Measurements from ENCODE around the gene WNT5B.
"Not testable (repeated sequence)": the region's sequence is repeated elsewhere in the genome, so short reads cannot be mapped to it uniquely, and the experiment has no call there.

WNT5B gene

GRCh38 chr12:1602706-1603105, 26.3 kb upstream of the WNT5B start:
- not testable (repeated sequence) for DNase-seq

DNA sequence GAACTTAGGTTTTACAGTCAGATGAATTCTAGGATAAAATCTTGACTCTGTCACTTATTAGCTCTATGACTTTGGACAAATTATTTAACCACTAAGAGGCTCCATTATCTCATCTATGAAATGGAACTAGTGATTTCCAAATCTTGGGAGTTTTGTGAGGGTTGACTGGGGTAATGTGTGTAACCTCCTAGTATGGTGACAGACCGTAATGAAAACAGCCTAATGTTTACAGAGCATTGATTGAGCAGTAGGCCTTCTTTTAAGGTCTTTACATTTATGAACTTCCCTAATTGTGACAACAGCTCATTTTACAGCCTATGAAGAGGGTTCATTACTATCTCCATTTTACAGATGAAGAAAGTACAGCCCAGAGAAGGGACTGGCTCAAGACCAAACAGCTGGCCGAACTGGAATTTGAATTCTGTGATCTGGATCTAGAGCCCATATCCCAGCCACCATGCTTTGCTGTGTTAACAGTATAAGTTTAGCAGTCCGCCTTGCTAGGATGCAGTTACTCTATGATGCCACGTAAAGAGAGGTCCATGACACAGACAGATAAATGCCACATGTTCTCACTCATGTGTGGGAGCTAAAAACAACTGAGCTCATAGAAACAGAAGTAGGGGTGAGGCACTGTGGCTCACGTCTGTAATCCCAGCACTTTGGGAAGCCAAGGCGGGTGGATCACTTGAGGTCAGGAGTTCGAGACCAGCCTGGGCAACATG, 25.6 kb upstream of the WNT5B start:
- DNase-seq: no peak

- DNase-seq: no peak
Observed at GRCh38 chr12:1604464-1604863, 24.6 kb upstream of the WNT5B start.

GRCh38 chr12:1605129-1606020, 23.7 kb upstream of the WNT5B start:
- DNase-seq: peak; percentile 76

DNA sequence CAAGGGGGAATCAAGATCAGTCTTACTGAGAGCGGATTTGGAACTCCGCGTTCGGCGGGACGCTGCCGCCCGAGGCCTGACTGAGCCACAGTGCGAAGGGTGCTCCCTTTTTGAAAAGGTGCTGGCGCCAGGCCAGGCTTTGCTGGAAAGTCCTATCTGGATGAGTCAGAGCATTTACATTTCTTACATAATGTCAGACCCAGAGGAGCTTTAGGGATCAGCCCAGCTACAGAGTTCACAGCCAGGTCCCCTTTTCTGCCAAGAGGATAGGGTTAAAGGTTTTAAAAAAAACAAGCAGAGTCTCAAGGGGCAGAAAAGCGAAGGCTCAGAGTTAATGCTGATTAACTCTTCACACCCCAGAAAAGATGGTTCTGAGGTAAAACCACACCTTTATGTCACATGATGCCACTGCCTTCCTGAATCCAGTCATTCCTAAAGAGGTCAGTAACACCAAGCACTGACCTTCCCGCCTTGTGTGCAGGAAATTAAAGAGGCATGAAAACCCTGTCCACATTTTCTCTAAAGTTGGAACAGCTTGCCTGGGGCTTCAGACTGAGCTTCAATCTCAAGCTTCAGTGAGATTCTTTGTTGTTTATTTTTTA, 22.9 kb upstream of the WNT5B start:
- DNase-seq: peak; percentile 62

- DNase-seq: no peak
Observed at GRCh38 chr12:1607940-1608712, 20.9 kb upstream of the WNT5B start.

GRCh38 chr12:1608713-1609119, 20.3 kb upstream of the WNT5B start:
- DNase-seq: no peak

GRCh38 chr12:1610072-1610643, 18.9 kb upstream of the WNT5B start:
- no peak for DNase-seq

DNA sequence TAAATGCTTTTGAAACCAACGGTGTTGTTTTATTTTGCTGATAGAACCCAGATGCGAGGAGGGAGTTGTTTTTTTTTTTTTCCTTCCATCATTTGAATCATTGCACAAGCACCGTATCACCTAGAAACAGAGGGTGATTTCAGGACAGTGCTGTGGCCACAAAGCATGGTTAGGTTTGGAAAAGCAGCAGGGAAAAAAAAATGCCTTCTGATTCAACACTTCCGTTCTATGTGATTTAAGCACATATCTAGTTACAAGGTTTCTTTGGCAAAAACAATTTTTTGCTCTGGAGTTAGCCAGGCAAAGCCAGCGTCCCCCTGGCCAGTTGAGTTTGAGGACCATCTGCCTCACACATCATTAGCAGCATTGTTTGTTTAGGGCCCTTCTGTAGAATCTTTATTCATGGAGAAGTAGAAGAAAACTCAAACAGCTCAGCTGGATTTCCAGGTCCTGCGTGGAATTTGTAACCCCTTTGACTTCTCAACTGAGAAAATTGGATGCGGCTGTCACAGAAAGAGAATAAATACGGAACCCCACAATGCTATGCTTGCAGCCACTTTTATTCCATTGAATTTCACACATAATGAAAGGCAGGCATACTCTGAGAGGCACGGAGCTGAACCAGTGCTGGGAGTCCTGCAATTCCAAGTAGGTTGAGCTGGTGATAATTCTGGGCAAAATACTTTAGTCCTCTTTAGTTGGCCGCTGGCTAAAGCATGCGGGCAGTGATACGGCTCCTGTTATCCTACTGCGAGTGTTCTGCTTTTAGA, 17.0 kb upstream of the WNT5B start:
- no peak for DNase-seq

DNA sequence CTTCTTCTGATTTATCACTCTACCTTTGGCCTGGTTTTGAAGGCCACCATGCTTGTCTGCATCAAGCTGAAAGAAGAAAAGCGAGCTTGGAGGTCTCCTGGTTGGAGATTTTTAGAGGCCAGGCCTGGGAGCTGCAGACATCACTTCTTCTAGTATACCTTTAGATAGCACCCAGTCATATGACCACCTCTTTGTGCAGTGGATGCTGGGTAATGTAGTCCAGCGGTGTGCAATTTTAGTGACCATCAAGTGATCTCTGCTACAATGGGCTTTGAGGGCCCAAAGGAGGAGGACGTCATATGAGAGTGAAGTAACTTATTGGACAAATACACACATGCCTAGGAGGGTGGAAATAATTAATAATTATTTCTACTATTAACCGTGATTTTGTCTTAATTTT, 15.2 kb upstream of the WNT5B start:
- DNase-seq: no peak

DNA sequence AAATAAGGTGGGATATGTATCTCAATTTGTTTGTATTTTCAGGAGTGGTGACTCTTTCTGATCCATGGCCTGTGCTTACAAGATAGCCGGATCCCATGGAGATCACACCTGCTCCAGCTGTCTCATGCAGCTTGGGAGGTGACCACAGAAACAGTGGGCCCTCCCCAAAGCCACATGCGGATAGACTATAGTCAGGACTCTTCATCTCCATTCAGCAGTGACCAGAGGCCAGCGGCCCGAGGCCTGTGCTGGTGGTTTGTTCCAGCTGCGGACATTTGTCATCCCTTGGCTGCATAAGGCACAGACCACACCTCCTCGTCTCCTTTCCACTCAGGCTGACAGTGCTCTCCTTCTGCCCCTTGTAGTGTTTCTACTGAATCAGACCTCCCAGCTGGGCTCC, 14.7 kb upstream of the WNT5B start:
- DNase-seq: no peak

DNA sequence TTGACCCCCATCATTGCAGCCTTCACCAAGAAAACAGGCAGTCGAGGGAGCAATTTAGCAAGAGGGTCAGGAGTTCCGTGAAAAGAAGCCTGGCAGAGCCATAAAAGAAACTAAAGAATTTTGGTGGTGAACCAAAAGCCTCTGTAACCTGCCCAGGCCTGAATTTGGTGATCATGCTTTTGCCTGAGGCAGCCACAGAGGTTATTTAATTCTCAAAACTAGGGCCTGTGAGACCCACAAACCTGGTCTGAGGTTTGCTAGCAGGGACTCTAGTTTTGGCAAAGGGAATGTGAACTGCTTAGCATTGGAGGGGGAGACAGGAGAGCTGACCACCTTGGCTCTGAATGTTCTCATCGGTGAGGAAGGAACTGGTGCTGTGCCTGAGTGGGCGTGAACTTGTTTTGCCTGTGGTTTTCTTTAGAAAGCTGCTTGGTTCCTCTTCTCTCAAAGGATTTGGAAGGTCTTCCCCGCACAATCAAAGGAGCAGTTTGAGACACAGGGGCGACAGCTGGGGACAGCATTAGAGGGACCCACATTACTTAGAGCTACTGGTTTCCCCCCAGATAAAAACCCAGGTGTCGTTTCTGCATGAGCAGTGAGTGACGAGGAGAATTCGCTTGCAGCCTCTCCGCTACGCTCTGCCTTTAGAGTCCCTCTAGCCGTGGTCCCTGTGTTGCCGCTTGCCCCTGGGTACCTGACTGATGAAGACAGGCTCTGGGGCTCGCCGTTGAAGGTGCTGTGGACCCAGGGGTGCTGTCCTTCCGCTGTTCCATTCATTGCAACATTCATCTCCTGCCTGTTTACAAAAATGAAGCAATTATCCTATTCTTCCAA, 12.6 kb upstream of the WNT5B start:
- no peak for DNase-seq

DNA sequence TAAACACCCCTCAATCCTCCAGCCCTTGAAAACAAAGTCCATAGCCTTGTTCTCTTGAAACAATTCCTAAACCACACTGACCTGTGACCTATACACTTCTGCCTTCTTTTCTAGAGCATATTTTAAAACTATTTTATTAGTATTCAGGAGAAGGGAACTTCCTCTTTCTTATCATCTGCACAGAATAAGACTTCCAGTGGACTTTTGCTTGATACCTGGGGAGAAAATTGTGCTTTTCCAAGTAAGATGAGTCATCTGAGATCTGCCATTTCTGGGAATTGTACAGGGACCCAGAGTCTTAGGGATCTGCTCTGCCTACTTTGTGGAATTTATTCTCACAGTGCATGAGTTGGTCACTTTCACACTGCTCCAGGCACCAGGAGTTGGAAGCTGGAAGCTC, 10.5 kb upstream of the WNT5B start:
- DNase-seq: no peak

- no peak for DNase-seq
Observed at GRCh38 chr12:1619159-1619558, 9.9 kb upstream of the WNT5B start.

GRCh38 chr12:1619587-1619986, 9.4 kb upstream of the WNT5B start:
- DNase-seq: no peak

DNA sequence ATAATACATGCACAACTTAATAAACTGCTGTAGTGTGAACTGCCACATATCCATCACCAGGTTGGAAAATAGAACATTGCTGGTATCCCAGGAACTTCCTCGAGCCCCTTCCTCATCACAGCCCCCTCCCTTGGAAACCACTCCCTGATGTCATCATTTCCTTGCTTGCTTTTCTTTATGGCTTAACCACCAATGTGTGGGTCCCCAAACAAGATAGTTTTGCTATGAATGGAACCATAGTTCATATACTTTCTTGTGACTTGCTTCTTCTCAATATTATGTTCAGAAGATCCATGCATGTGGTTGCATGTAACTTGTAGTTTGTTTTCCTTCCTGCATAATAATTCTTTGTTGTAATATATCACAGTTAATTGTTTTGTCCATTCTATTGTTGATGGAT, 8.9 kb upstream of the WNT5B start:
- no peak for DNase-seq

- DNase-seq: no peak
Observed at GRCh38 chr12:1622406-1622805, 6.6 kb upstream of the WNT5B start.

DNA sequence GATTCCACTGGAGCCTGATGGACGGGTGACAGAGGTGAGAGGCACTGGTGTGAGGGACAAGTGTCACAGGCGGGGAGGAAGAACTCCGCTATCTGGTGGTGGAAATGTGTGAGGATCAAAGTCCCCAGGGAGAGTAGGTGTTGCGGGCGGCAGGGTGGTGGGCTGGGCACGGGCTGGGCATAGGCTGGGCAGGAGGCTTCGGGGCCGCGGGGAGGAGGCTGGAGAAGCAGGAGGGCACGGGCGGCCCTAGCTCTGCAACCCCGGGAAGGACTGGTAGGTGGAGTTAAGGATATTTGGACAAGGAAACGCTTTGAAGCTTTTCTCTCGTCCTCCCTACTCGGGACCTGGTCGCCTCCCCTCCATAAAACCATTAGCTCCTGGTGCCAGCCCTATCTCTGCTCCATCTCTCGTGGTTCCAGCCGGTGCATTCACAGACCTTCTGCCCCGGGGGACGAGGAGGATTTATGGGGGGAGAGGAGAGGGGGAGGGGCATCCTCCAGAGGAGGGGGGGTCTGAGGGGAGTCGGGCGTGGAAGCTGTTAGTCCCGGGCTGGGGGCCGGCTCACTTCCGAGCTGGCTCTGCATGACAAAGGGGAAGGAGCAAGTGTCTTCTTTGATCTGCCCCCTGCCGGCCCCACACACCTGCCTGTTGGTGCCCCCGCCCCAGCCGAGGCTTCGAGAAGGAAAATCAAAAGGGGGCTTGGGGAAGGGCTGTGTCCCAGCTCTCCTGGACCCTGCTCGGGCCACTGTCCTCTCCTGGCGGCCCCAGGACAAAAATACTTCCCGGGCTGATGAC, 504 bp downstream of the WNT5B start:
- DNase-seq: no peak

- DNase-seq: no peak
Observed at GRCh38 chr12:1630133-1630826, 1.2 kb downstream of the WNT5B start.
